Brain pericyte (primary cell): Measurements from ENCODE around the gene NKAIN4.
"Not testable (repeated sequence)": the region's sequence is repeated elsewhere in the genome, so short reads cannot be mapped to it uniquely, and the experiment has no call there.

Experiments used
- DNase-seq: peaks from one replicate; pipeline ENCODE4 v3.0.0-alpha.2; 2012; ENCODE audit warnings: low read depth, low spot score

Gene NKAIN4

DNA sequence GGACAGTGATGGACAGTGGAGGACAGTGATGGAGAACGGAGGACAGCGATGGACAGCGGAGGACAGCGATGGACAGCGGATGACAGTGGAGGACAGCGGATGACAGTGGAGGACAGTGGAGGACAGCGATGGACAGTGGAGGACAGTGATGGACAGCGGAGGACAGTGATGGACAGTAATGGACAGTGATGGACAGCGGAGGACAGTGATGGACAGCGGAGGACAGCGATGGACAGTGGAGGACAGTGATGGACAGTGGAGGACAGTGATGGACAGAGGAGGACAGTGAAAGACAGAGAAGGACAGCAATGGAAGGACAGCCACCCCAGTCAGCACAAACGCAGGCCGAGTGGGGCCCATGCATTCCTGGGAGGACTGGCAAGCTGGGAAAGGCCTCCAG lies 3.4 kb upstream of the NKAIN4 start:
- no peak for DNase-seq

DNA sequence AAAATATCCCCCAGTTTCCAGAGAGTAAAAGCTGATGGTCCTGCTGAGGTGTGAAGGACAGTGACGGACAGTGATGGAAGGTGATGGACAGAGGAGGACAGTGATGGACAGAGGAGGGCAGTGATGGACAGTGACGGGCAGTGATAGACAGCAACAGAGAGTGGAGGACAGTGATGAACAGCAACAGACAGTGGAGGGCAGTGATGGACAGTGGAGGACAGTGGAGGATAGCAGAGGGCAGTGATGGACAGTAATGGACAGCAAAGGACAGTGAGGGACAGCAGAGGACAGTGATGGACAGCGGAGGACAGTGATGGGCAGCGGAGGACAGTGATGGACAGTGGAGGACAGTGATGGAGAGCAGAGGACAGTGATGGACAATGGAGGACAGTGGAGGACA lies 2.7 kb upstream of the NKAIN4 start:
- no peak for DNase-seq

DNA sequence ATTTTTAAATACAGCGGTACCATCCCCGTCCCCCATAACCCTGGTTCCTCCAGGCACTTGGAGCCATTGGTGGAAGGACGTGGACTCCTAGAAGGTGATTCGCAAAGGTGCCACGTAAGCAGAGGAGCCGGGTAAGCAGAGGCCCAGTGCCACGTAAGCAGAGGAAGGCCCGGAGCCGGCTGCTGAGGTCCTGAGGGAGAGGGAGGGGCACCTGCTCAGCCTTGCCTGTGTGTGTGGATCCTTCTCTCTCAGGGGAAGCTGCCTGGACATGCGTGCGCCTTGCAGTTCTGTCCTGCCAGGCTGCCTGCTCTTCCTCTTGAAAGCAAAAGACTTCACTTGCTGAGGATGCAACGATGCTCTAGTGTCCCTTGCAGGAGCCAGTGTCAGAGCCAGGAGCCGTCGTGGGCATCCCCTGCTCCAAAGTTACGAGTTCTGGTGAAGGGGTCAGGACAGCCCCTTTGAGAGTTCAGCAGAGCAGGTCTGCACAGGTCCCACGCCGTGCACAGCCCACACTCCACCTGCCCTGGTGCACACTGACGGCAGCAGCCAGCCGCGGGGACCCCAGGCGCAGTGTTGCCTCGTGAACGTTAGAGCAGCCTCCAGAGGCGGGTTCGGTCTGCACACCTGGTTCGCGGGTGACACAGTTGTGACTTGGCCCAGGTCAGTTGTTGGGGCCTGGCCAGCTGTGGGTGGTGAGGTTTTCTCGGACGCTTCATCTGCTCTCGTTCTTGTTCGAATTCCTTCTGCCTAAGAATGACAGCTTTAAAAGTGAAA lies 1.9 kb upstream of the NKAIN4 start:
- no peak for DNase-seq

DNA sequence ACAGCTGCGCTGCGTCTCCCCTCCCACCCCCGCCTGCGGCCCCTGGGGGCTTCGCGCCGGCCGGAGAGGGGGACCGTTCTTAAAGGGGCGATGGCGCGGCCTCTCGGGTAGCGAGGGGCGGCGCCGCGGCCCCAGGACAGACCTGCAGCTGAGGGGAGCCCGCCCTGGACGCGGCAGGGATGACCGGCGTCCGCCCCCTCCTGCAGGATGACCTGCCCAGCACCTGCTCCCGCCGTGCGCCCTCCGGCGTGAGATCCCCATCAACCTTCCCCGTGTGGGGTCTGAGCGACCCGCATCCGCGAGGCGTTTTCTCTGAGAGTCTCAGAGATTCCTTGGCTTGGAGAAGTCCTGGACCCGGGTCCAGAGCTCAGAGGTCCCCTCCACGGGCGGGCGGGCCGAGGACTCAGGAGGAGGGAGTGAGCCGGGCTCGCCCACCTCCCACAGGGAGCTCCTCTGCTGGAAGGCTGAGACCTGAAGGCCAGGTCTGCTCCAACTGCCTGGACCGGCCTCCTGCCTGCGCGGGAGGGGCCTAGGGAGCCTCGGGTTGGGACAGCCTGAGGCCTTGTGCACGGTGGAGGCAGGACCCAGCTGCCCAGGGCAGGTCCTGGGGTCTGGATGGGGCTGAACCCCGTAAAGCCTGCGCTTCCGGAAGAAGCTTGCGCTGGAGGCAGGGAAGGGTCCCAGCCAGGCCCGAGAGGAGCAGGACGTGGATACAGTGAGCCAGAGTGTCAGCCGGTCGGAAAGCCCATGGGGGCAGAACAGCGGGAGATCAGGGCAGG lies 532 bp upstream of the NKAIN4 start:
- DNase-seq = no peak

DNA sequence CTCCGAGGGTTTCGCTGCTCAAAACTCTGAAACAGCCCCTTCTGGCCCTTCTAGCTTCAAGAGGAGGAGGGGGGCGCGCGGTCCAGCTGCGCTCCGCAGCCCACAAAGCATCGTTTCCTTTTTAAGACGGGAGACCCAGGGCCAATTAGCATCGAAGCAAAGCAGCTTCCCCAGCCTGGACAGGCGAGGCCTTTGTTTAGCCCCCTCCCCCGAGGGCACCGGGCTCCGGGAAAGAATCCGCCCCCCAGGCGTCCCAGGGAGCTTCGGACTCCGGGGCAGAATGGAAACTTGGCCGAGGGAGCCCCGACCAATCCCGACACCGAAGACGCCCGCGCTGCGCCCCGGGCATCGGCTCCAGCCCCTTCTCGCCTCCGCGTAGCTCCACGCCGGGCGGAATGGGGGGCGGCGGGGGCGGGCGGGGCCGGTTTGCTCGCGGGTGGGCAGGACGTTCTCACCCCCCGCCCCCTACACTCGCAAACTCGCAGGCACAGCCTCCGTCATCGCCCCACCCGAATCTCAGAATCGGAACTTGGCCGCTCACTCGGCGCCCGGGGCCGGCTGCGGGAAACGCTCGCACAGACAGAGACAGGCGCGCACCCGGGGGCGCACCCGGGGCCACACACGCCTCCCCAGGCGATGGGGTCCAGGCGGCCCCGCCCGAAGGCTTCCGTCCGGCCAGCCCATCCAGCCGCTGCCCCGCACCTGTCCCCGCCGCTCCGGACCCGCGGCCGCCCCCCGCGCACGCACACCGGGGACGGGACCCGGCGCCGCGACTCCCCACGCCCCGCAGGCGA lies 628 bp downstream of the NKAIN4 start:
- no peak for DNase-seq

DNA sequence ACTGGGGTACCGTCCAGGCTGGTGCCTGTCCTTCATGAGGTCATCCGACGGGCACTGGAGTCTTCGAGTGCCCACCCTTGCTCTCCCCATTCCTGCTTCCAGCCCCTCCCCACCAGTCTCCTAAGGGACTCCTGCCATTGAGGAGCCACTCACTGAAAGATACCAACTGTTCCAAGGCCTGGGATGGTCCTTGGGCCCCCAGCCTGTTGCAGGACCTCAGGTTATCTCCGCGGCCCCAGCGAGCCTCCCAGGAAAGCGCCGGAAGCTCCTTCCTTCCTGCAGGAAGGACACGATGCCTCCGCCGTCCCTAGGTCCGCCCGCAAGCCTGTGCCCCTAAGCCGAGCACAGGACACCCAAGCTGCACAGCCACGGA lies 1.2 kb downstream of the NKAIN4 start:
- DNase-seq = no peak

DNA sequence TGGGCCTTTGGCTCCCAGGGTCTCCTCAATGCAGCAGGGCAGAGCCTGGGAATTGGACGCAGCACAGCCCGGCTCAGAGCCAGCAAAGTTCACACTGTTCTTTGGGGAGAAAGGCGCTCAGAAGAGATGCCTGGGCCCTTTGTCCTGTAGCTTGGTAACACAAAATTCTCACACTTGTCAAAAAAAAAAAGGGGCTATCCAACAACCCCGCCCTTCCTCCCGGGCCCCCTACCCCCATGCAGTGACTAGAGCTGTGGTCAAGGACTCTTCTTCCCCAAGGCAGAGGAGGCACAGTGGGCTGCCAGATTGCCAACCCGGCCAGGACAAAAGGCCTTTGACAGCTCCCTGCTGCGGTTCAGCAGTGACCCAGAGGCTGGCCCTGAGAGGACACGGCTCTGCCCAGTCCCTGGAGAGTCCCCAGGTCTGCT lies 2.0 kb downstream of the NKAIN4 start:
- no peak for DNase-seq

DNA sequence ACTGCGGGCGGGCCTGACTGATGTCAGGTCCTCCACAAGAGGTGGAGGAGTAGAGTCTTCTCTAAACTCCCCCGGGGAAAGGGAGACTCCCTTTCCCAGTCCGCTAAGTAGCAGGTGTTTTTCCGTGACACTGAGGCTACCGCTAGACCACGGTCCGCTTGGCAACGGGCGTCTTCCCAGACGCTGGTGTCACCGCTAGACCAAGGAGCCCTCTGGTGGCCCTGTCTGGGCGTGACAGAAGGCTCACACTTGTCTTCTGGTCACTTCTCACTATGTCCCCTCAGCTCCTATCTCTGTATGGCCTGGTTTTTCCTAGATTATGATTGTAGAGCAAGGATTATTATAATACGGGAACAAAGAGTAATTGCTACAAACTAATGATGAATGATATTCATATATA lies 2.9 kb downstream of the NKAIN4 start:
- not testable (repeated sequence) for DNase-seq

DNA sequence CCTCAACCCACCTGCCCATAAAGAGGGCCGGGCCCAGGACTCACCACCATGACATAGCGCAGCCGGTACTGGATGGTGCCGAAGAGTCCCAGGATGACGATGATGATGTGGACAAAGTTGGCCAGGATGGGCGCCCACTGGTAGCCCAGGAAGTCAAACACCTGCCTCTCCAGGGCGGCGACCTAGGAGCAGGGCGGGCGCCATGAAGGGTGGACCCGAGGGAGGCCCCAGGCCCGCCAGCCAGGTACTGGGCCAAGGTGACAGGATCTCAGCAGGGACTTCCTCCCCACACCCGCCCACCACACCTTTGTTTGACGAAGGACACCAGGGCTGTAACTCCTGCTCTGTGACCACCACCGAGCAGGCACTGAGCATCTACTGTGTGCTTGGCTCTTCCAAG lies 4.4 kb downstream of the NKAIN4 start:
- DNase-seq = no peak

DNA sequence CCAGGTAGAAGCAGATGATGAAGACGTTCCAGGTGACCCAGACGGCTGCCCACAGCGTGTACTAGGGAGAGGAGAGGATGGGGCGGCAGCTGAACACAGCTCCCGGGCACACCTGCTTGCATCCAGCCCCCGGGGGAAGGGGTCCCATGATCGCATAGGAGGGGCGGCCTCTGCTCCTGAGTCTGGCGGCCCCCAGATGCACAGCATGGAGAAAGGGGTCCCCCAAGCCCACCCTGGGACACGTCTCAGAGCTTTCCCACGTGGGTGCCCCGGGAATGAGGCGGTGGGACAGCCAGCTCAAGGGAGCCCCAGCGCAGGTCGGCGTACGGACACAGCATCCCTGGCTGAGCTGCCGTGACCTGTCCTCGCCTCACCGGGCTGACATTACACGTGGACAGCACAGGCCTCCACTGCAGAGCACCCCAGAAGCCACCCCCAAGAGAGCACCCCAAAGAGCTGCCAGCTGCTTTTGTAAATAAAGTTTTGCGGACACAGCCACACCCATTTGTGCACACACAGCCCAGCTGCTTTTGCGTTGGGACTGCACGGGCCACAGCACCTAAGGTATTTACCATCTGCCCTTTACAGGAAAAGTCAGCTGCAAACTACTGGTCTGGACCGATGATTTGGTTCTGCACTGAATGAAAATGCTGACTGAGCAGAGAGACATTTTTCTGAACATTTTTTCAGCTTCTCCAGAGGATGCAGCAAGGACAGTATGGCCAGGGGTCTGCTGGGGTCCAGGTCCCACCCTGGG lies 5.2 kb downstream of the NKAIN4 start:
- no peak for DNase-seq

DNA sequence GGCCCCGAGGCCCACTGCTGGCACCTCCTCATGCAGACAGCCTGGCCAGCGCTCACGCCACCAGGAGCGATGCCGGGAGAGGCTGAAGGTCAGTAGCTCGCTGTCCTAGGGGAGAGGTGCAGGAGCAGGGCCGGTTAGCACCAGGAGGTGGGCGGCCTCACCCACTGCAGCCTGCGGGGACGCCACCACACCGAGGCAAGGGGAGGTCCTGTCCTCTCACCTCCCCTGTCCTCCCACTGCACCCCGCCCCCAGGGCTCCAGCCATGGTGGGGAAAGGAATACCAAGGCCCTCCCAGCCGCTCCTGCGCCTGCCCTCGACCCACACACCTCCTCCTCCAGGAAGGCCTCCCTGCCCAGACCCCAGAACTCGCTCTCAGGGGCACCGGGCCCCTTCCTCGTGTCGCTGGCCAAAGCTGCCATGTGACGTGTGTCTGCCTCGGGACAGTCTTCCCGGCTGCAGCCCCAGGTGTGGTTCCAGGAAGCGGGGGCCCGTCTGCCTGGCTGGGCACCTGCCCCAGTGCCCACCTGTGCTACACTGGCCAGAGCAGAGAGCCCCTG lies 6.5 kb downstream of the NKAIN4 start:
- DNase-seq = no peak

DNA sequence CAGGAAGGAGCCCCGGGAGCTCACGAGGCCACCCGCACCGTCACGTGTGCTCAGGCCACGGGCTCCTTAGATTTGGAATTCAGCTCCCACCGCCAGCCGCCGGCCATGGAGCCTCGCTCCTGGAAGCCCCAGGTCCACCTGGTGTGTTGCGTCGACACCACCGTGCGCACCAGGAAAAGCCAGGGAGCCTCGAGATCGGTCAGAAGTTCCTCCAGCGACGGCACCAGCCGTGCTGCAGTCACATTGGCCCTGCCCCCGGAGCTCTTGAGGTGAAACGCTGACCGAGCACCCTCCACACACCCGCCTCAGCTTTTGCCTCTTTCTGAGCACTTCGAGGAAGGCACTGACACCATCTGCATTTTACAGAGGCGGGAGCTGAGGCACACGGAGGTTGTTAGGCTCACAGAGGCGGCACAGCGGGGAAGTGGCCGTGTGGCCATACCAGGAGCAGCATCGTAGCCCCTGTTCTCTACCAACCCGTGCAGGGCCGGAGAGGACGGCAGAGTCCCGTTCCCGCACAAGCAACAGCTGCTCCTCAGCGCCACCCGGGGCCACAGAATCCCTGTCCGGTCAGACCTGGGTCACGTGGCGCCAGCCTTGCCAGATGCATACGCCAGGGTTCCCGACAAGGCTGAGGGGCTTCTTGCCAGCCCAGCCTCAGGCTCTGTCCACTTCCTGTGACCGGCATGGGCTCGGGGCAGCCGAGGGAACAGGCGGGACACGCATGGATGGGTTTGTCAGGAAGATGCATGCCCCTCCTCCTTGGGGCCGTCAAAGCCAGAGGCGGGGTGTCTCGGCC lies 7.6 kb downstream of the NKAIN4 start:
- no peak for DNase-seq

DNA sequence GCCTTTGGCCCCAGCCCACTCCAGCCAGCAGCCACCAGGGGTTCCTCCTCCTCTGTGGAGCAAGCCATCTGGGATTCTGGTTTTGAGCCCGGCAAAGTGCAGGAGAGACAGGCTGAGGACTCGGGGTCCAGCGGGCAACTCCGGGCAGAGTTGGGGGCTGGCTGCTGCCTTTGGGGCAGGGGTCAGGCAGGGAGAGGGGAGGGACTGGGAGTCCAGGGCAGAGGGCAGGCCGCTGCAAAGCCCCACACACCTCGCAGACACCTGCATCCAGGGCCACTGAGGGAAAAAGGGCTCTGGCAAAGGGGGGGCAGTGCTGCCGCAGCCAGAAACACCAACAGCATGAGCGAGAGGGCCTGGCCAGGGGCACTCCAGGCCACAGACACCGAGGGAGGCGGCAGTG lies 9.8 kb downstream of the NKAIN4 start:
- DNase-seq = no peak

DNA sequence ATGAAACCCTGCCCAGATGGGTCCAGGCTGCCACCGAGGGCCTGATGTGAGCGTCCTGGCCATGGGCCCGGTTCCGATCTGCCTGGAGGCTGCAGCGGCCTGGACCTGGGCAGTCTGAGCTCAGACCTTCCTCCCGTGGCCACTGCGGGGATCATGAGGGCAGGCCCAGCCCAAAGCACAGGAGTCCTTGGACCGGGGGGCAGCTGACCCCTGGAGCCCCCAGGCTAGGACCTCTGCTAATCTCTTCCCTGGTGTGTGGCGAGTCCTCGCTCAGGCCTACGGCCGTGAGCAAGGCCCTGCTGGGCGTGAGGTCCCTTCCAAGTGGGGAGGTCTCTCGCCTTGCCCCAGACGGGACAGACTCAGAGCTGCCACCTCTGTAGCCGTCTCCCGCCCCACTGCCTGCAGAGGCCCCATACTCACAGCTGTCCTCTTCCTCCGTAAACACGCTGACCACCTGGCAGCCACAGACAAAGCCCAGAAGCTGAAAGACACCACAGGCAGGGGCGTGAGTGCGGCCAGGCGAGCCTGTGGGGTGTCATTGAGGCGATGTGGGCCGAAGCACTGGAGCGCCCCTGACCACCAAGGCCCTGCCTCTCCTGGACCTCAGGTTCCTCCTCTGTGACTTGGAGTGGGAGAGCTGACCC lies 10.5 kb downstream of the NKAIN4 start:
- DNase-seq = no peak

DNA sequence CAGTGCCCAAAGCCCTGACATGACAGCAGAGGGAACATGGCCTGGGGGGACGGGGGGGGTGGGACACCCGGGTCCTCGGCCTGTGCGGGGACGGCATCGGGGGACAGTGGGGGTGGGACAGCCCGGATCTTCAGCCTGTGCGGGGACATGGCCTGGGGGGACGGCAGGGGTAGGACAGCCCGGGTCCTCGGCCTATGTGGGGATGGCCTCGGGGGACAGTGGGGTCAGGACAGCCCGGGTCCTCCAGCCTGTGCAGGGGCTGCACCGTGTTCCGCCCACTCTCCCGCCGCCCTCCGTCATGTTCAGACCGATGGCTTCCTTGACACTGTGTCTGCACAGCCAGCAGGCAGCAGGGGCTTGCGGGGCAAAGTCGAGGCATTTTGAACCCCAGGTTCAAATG lies 11.5 kb downstream of the NKAIN4 start:
- no peak for DNase-seq

DNA sequence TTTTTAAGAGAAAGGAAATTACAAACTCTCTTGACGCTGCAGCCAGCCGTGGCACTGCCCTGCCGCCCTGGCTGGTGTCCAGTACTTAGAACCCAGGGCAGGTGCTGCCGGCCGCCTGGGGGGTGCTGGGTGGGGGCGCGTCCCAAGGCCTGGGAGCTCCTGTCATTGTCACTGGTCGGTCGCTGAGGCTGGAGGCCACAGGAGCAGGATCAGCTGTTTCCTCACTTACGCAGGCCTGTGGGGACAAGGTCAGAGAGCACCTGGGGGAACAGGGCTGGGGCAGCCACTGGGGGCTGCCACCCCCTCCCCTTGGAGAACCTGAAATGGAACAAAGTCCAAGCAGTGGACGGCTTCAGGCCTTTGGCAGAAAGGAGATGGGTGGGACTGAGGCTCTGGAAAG lies 13.0 kb downstream of the NKAIN4 start:
- no peak for DNase-seq

DNA sequence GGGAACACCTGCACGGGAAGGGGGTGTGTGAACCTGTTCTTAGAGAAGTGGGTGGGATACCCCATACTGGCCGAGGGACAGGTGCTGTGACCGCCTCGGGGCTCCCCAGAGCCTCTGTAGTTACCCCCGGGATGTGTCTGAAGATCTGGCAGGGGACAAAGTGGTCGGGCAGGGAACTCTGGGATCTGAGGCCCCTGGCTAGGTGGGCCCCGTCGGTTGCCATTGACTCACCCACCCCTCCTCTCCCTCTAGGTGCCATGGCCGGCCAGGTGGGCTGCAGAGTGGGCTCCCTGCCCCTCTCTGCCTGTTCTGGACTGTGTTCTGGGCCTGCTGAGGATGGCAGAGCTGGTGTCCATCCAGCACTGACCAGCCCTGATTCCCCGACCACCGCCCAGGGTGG lies 14.3 kb downstream of the NKAIN4 start:
- DNase-seq = no peak

DNA sequence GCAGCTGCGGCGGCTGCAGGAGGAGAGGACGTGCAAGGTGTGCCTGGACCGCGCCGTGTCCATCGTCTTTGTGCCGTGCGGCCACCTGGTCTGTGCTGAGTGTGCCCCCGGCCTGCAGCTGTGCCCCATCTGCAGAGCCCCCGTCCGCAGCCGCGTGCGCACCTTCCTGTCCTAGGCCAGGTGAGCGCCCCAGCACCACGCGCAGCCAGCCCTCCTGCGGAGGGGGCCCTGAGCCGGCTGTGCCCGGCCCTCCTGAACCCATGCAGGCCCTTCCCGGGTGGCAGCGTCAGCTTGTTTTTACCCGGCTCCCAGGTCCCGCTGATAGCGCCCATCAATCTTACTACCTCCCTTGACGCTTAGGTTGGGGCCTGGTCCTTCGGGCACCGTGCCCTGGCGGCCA lies 14.8 kb downstream of the NKAIN4 start:
- no peak for DNase-seq

DNA sequence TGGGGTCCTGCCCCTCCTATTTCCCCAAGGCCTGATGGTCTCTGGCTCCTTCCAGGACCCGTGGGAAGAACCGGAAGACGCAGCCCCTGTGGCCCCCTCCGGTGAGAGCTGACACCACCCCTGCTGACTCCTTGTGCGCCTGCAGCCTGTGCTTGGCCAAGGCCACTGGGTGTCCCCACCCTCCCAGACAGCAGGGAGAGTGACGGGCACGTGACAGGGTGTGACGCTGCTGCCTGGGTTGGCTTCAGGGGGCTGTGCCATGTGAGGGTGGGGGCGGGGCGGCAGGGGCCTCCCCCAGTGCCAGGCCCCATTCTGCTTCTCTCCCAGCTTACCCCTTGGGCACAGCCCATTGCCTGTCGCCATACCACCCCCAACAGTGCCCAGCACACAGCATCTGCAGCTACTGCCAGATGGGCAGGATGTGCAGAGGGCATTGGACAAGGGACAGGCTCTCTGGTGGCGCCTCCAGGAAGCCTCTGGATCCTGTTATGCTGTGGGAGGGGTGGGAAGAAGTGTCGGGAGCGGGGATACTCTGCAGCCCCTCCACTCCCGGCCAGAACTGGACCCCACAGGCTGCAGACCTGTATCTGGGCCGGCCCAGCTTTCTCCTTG lies 15.6 kb downstream of the NKAIN4 start:
- no peak for DNase-seq

DNA sequence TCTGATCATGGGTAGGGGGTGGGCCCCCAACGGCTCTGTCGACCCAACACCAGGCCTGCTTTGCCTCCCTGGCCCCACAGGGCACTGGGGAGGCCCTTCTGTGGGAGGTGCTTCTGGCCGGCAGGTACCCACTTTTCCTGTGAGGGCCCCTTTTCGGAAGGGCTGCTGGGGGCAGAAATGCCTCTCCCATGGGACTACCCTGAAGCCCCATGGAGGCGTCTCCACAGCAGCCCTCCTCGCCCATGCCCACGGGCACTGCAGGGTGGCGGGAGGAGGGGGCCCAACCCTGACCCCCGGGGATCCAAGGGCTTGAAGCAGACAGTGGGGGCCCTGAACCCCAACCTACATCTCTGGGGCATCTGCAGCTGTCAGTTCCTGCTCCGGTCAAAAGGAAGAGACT lies 16.2 kb downstream of the NKAIN4 start:
- DNase-seq = no peak
